Stimulated activated CD8-positive, alpha-beta memory T cell treated with anti-CD3 and anti-CD28 coated beads, Interleukin-12 subunit alpha, Interleukin-12 subunit beta, amount 100 ng/mL, for 24 hours (primary cell): Measurements from ENCODE around the gene C3orf62.
"Not testable (repeated sequence)": the region's sequence is repeated elsewhere in the genome, so short reads cannot be mapped to it uniquely, and the experiment has no call there.

Experiments
- DNase-seq: peaks from one replicate; pipeline ENCODE4 v3.0.0-alpha.2; 2020; ENCODE audit errors: extremely low read depth

C3orf62 gene

GRCh38 chr3:49269443-49270155 is 7.4 kb downstream of the C3orf62 start:
- DNase-seq: no peak

GRCh38 chr3:49266410-49267095 is 10.5 kb downstream of the C3orf62 start:
- no peak for DNase-seq

- DNase-seq: no peak
These were observed 11.2 kb downstream of the C3orf62 start for GRCh38 chr3:49265661-49266386.

GRCh38 chr3:49263159-49263889 is 13.7 kb downstream of the C3orf62 start:
- DNase-seq: no peak

- no peak for DNase-seq
These were observed 16.2 kb downstream of the C3orf62 start for GRCh38 chr3:49260806-49261324.

- DNase-seq: no peak
These were observed 19.8 kb downstream of the C3orf62 start for GRCh38 chr3:49257187-49257586.

GRCh38 chr3:49255718-49256511 is 21.1 kb downstream of the C3orf62 start:
- no peak for DNase-seq

- no peak for DNase-seq
These were observed 21.9 kb downstream of the C3orf62 start for GRCh38 chr3:49255112-49255511.

GRCh38 chr3:49253512-49253911 is 23.5 kb downstream of the C3orf62 start:
- DNase-seq: no peak

GRCh38 chr3:49248840-49249227 is 28.2 kb downstream of the C3orf62 start:
- DNase-seq: no peak

GRCh38 chr3:49244581-49245205 is 32.3 kb downstream of the C3orf62 start:
- DNase-seq: no peak

- not testable (repeated sequence) for DNase-seq
These were observed 36.9 kb downstream of the C3orf62 start for GRCh38 chr3:49240091-49240490.

GRCh38 chr3:49238274-49239127 is 38.5 kb downstream of the C3orf62 start:
- DNase-seq: no peak

GRCh38 chr3:49237344-49237743 is 39.7 kb downstream of the C3orf62 start:
- DNase-seq: no peak

GRCh38 chr3:49236226-49236625 is 40.8 kb downstream of the C3orf62 start:
- no peak for DNase-seq

GRCh38 chr3:49228817-49229216 is 48.2 kb downstream of the C3orf62 start:
- not testable (repeated sequence) for DNase-seq

GRCh38 chr3:49222002-49222401 is 55.0 kb downstream of the C3orf62 start:
- no peak for DNase-seq

- DNase-seq: not testable (repeated sequence)
These were observed 56.0 kb downstream of the C3orf62 start for GRCh38 chr3:49220985-49221563.

- no peak for DNase-seq
These were observed 57.9 kb downstream of the C3orf62 start for GRCh38 chr3:49219132-49219531.
